CD4-positive, alpha-beta T cell treated with Interleukin-4 for 1 hour (primary cell): ENCODE data around the gene SSTR3.

ENCODE experiments used
- DNase-seq, 2 donors: peaks; one replicate each; pipeline ENCODE4 v3.0.0-alpha.2; 2020 to 2022

SSTR3 gene

GRCh38 chr22:37241351-37242142, 29.3 kb upstream of the SSTR3 start:
- DNase-seq = peak; percentile 62

- no peak for DNase-seq
Measured at GRCh38 chr22:37240941-37241320, 28.7 kb upstream of the SSTR3 start.

GRCh38 chr22:37240240-37240940, 28.1 kb upstream of the SSTR3 start:
- DNase-seq = peak in 1 of 2 donors; percentile 11

- DNase-seq = peak in 1 of 2 donors; percentile 9
Measured at GRCh38 chr22:37239336-37240239, 27.3 kb upstream of the SSTR3 start.

GRCh38 chr22:37237371-37238268, 25.3 kb upstream of the SSTR3 start:
- DNase-seq = no peak

GRCh38 chr22:37235897-37236607, 23.8 kb upstream of the SSTR3 start:
- DNase-seq = no peak

GRCh38 chr22:37234736-37235711, 22.7 kb upstream of the SSTR3 start:
- DNase-seq = peak in 1 of 2 donors; percentile 9

GRCh38 chr22:37233751-37234631, 21.7 kb upstream of the SSTR3 start:
- no peak for DNase-seq

- peak in 1 of 2 donors; percentile 1 for DNase-seq
Measured at GRCh38 chr22:37233371-37233750, 21.1 kb upstream of the SSTR3 start.

GRCh38 chr22:37232140-37232998, 20.1 kb upstream of the SSTR3 start:
- no peak for DNase-seq

- peak in 1 of 2 donors; percentile 50 for DNase-seq
Measured at GRCh38 chr22:37231406-37232139, 19.3 kb upstream of the SSTR3 start.

- DNase-seq = peak in 1 of 2 donors; percentile 71
Measured at GRCh38 chr22:37230673-37231405, 18.6 kb upstream of the SSTR3 start.

- peak; percentile 92 to 93 for DNase-seq
Measured at GRCh38 chr22:37229805-37230672, 17.8 kb upstream of the SSTR3 start.

GRCh38 chr22:37229012-37229804, 16.9 kb upstream of the SSTR3 start:
- DNase-seq = peak in 1 of 2 donors; percentile 66
